ENCODE data around the gene ROBO1. TPM values are rescaled to one million over a fixed set of nuclear protein-coding genes. Genes with fewer than 3 reads are reported as not detected.

The ROBO1 gene
- total RNA-seq, 4 donors from 2014 or later: 12.3 to 112 (median 27.1) TPM

GRCh38 chr3:79040701-79041100 is 727.1 kb downstream of the ROBO1 start:
- no peak overlapping the region for H3K4me3 ChIP-seq
- H3K36me3 ChIP-seq: no peaks in the 10 kb centered on the region
- H3K27ac ChIP-seq: no peak overlapping the region
- H3K9me3 ChIP-seq: no peaks in the 10 kb centered on the region
- no peak for DNase-seq
- H3K27me3 ChIP-seq: no peaks in the 10 kb centered on the region
- intact Hi-C loops (cut with DNase I; ENCODE audit: low total_unique reads): no loop called here
- TF ChIP-seq CTCF (IDR thresholded peaks at IDR 0.05) (no peak), POLR2A (IDR thresholded peaks at IDR 0.05) (no peak)
- no peaks in the 10 kb centered on the region for H3K4me1 ChIP-seq

GRCh38 chr3:79040091-79040490 is 727.7 kb downstream of the ROBO1 start:
- intact Hi-C loops (cut with DNase I; ENCODE audit: low total_unique reads): no loop called here
- TF ChIP-seq CTCF (IDR thresholded peaks at IDR 0.05) (no peak), POLR2A (IDR thresholded peaks at IDR 0.05) (no peak)
- Histone ChIP-seq H3K4me1 (no peaks in the 10 kb centered on the region), H3K27ac (no peak overlapping the region), H3K9me3 (no peaks in the 10 kb centered on the region), H3K4me3 (no peak overlapping the region), H3K36me3 (no peaks in the 10 kb centered on the region), H3K27me3 (no peaks in the 10 kb centered on the region)
- DNase-seq: no peak

GRCh38 chr3:79039192-79039591 is 728.6 kb downstream of the ROBO1 start:
- H3K4me3 ChIP-seq: no peak overlapping the region
- no peaks in the 10 kb centered on the region for H3K4me1 ChIP-seq
- intact Hi-C loops (cut with DNase I; ENCODE audit: low total_unique reads): no loop called here
- no peaks in the 10 kb centered on the region for H3K9me3 ChIP-seq
- H3K36me3 ChIP-seq: no peaks in the 10 kb centered on the region
- H3K27me3 ChIP-seq: peaks cover 0 to 8% of the 10 kb centered on the region in 2 donors
- no peak for DNase-seq
- no peak overlapping the region for H3K27ac ChIP-seq
- TF ChIP-seq POLR2A (IDR thresholded peaks at IDR 0.05) (no peak), CTCF (IDR thresholded peaks at IDR 0.05) (no peak)

- DNase-seq: no peak
- intact Hi-C loops (cut with DNase I; ENCODE audit: low total_unique reads): no loop called here
- H3K36me3 ChIP-seq: no peaks in the 10 kb centered on the region
- H3K27ac ChIP-seq: no peak overlapping the region
- no peak overlapping the region for H3K4me3 ChIP-seq
- H3K9me3 ChIP-seq: no peaks in the 10 kb centered on the region
- TF ChIP-seq POLR2A (IDR thresholded peaks at IDR 0.05) (no peak), CTCF (IDR thresholded peaks at IDR 0.05) (no peak)
- no peaks in the 10 kb centered on the region for H3K4me1 ChIP-seq
- peaks cover 0 to 9% of the 10 kb centered on the region in 2 donors for H3K27me3 ChIP-seq
These were observed 729.2 kb downstream of the ROBO1 start for GRCh38 chr3:79038636-79039035.

- Histone ChIP-seq H3K9me3 (no peaks in the 10 kb centered on the region), H3K4me1 (no peaks in the 10 kb centered on the region), H3K27ac (no peak overlapping the region), H3K36me3 (no peaks in the 10 kb centered on the region), H3K4me3 (no peak overlapping the region), H3K27me3 (peaks cover 0 to 9% of the 10 kb centered on the region in 2 donors)
- intact Hi-C loops (cut with DNase I; ENCODE audit: low total_unique reads): no loop called here
- TF ChIP-seq POLR2A (IDR thresholded peaks at IDR 0.05) (no peak), CTCF (IDR thresholded peaks at IDR 0.05) (no peak)
- no peak for DNase-seq
These were observed 729.7 kb downstream of the ROBO1 start for GRCh38 chr3:79038057-79038456.
